ENCODE results near the gene DLAT. TPM values are rescaled to one million over a fixed set of nuclear protein-coding genes. Genes with fewer than 3 reads are reported as not detected.
"Not testable (repeated sequence)": the region's sequence is repeated elsewhere in the genome, so short reads cannot be mapped to it uniquely, and the experiment has no call there.

The DLAT gene
- total RNA-seq, result 10 to 100 TPM; 69.0 to 72.0 TPM

GRCh38 chr11:112024773-112025678, at the start of gene DLAT:
Gene DLAT, plus strand, starts transcription at chr11:112025408. Its CDS starts 65 bp downstream, at chr11:112025473.
- POLR2A ChIA-PET, result interaction anchor here (1.5 kb wide), 1 partner anchor 86 kb away, joined by 3 read pairs; no protein-coding TSS in a partner anchor
- CTCF ChIA-PET, result interaction anchor here (1.1 to 1.5 kb wide), 3 partner anchors 8 to 153 kb away, joined by 3 to 5 read pairs (median 4); partner anchors contain the start of gene ALG9

DNA sequence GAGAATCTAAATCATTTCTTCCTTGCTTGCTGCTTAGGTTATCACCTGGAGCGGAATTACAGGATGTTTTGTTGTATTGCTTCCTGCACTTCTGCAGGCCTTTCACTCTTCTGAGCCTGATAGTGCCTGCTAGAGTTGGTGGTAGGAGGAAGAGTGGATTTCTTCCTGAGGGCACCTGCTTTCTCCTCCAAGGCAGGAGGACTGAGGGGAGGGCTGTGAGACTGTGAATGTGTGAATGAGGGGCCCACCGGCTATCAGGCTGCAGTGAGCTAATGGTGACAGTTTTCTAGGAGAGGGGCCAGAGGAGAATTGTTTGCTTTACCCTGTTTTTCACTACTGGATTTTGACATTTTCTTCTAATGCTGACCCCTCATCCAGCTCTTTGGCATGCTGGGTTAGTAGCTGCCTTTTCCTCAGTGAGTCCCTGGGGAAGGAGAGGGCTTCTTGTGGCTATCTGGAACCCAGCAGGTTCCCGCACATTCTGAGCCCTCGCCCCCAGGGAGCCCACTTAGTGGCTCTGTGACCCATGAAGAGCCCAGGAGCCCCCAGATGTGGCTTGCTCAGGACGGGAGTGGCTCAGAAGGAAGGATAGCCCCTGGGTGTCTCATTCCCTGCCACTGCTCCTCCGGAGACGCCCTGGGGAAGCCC, 49.0 kb upstream of the DLAT start:
- CTCF ChIA-PET, result no interaction called here
- POLR2A ChIA-PET, result no interaction called here

DNA sequence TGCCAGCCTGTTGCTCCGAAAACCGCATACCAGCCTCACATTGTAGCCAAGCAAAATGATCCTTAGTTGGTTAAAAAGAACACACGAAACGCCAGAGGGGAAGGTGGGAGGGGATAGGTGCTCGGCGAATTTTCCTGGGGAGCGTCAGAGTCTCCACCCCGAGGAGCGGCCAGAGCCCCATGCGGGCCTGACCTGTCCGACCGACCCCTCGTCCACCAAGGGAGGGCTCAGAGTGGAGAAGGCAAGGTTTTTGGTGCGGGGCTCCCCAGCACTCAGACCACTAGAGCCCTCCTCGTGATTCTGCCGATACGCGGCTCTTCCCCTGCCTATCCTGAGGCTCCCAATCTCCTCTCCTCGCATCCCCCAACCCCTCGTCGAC, 48.5 kb upstream of the DLAT start:
- ChIA-PET CTCF (interaction anchor here (0.6 kb wide), 1 partner anchor 108 kb away, joined by 3 read pairs; no protein-coding TSS in a partner anchor), POLR2A (no interaction called here)

- POLR2A ChIA-PET, result interaction anchor here (0.6 kb wide), 1 partner anchor 355 kb away, joined by 3 read pairs; no protein-coding TSS in a partner anchor
- CTCF ChIA-PET, result interaction anchor here (0.6 to 1.1 kb wide), 3 partner anchors 40 to 108 kb away, joined by 3 to 4 read pairs (median 3); partner anchors contain the start of gene DIXDC1
Measured at GRCh38 chr11:111977146-111978027, 47.8 kb upstream of the DLAT start.

DNA sequence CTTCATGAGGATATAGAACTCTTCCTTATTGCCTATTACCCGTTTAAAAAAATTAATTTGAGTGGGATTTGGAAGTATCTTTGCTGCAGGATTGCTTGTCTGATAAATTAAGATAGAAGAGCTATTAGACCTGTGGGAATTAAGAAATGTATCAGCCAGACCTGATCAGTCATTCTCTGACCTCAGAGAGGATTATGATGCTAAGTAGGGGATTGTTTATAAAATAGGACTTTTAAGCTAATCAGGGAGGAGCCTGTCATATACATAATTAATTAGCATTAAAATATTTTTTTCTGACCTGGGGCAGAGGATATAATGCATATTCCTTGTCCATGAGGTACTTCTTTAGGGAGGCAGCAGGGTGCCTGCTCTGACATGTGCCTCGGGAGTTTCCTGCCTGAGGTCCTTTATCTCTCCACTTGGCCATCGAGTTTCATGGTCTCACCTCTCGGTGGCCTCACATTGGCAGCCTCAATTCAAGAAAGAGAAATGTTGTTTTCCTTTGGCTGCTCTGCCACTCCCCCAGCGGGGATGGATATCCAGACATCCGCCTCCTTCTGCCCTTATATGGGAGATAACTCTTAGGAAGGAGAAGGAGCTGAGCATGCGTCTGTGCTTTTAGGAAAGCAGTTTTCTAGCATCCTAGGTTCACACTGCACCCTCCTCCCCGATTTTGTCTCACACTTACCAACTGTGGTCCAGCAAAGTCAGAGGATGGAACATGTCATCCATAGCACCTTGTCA, 47.0 kb upstream of the DLAT start:
- CTCF ChIA-PET, result interaction anchor here (1.0 to 1.1 kb wide), 2 partner anchors 41 to 49 kb away, joined by 3 to 4 read pairs; partner anchors contain the start of gene DIXDC1
- POLR2A ChIA-PET, result interaction anchor here (0.6 kb wide), 1 partner anchor 356 kb away, joined by 3 read pairs; no protein-coding TSS in a partner anchor

GRCh38 chr11:111980062-111980461, 45.1 kb upstream of the DLAT start:
- ChIA-PET CTCF (interaction anchor here (1.0 to 3.8 kb wide), 2 partner anchors 14 to 48 kb away, joined by 3 to 28 read pairs; no protein-coding TSS in a partner anchor), POLR2A (no interaction called here)

DNA sequence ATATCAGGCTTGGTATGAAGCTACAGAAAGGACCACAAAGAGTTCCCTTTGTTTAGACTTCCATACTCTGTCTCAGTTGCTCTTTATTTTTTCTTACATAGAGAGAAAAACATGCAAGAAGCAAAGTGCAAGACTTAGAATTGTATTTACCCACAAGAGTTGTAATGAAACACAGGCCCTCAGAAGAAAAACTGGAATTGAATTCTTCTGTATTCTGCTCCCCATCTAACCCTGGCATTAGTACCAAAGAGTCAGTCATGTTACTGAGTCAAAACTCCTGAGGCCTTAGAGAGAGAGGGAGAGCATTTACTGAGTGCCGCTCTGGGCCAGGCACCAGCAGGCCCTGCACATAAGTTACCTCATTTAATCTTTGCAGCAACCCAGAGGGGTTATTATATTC, 43.9 kb upstream of the DLAT start:
- ChIA-PET POLR2A (no interaction called here), CTCF (interaction anchor here (0.6 to 3.8 kb wide), 7 partner anchors 36 to 95 kb away, joined by 3 to 28 read pairs (median 5); no protein-coding TSS in a partner anchor)

DNA sequence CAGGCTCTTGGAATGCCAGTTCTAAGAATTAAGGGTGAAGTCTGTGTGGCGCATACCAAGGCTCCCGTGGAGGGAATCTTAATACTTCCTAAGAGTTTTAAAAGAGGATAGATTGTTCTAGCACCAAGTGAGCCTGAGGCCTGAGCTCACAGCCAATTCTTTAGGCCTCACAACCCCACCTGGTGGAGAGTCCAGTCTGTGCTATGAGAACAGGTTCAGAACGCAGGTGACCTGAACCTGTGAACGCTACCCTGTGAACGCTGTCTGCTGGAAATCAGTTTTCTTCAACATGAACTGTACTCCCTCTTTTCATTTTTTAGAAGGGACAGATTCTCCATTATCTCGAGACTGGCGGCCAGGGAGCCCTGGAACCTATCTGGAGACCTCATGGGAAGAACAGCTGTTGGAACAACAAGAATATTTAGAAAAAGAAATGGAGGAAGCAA, 43.2 kb upstream of the DLAT start:
- POLR2A ChIA-PET, result no interaction called here

GRCh38 chr11:111982541-111983186, 42.5 kb upstream of the DLAT start:
- CTCF ChIA-PET, result interaction anchor here (0.6 to 3.8 kb wide), 7 partner anchors 38 to 112 kb away, joined by 3 to 28 read pairs (median 6); no protein-coding TSS in a partner anchor
- POLR2A ChIA-PET, result no interaction called here

More for the DNA sequence above, 43.2 kb upstream of the DLAT start:
- CTCF ChIA-PET, result interaction anchor here (0.6 to 3.8 kb wide), 9 partner anchors 37 to 111 kb away, joined by 3 to 28 read pairs (median 5); no protein-coding TSS in a partner anchor

GRCh38 chr11:111983187-111983986, 41.8 kb upstream of the DLAT start:
- POLR2A ChIA-PET, result no interaction called here
- CTCF ChIA-PET, result interaction anchor here (1.5 to 3.8 kb wide), 3 partner anchors 38 to 51 kb away, joined by 5 to 28 read pairs (median 6); no protein-coding TSS in a partner anchor

DNA sequence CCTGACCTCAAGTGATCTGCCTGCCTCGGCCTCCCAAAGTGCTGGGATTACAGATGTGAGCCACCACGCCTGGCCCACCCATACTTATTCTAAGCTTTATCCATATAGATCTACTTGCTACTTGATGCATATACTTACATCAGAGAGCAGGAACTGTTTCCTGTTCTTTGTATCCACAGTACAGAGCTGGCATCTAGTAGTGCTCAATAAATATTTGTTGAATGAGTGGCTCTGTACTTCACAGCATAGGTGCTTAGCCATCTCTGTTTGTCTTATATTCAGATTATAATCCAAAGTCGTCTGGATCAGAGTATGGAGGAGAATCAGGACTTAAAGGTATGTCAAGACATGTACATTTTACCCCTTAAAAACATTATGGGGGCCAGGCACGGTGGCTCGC, 38.6 kb upstream of the DLAT start:
- ChIA-PET CTCF (no interaction called here), POLR2A (no interaction called here)

GRCh38 chr11:111990381-111990780, 34.8 kb upstream of the DLAT start:
- ChIA-PET CTCF (no interaction called here), POLR2A (no interaction called here)

DNA sequence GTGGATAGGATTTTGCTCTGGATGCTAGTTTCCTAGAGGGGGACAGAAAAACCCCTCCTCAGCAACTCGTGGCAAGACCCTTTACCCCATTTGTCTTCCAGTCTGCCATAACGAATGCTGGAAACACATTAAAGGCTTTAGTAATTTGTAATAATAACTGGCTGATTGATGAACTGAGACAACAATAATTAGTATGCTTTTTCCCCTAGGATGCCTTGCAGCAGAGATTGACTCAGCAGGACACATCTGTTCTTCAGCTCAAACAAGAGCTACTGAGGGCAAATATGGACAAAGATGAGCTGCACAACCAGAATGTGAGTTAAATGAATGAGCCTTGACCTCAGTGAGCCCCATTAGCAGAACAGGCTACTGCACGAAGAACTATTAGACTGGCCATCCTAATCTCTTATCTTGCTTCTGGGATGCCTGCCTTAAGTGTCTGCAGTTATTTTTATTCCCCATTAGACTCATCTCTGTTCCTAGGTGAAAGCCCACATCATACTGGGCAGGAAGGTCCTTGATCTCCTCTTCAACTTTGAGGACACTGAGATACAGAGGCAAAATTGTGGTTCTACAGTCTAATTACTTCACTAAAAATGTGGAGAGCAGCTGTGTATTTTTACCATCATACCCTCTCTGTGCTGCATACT, 32.9 kb upstream of the DLAT start:
- POLR2A ChIA-PET, result no interaction called here
- CTCF ChIA-PET, result interaction anchor here (0.5 to 0.6 kb wide), 2 partner anchors 56 to 88 kb away, joined by 3 read pairs; no protein-coding TSS in a partner anchor

GRCh38 chr11:111996129-111996528, 29.1 kb upstream of the DLAT start:
- ChIA-PET CTCF (interaction anchor here (1.0 kb wide), 1 partner anchor 66 kb away, joined by 3 read pairs; no protein-coding TSS in a partner anchor), POLR2A (no interaction called here)

GRCh38 chr11:111996669-111997068, 28.5 kb upstream of the DLAT start:
- POLR2A ChIA-PET, result not testable (repeated sequence)
- CTCF ChIA-PET, result interaction anchor here (0.9 to 1.0 kb wide), 2 partner anchors 65 to 67 kb away, joined by 3 to 4 read pairs; no protein-coding TSS in a partner anchor

DNA sequence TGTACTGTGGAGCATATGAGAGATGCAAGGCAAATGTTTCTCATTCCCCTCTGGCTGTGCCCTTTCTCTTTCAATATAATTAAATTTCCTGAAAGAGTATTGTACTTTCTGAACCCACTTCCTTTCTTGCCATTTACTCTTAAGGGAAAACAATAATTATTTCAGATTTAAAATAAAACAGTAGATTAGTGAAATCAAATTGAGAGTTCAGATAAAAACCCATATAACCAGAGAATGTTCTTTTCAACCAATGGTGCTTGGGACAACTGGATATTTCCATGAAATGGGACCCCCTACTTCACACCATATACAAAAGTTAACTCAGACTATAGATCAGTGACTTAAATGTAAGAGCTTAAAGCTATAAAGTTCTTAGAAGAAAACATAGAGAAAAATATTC, 26.1 kb upstream of the DLAT start:
- ChIA-PET POLR2A (no interaction called here), CTCF (no interaction called here)
